Upper lobe of left lung (tissue), 6 donors: ENCODE data around the gene OPRL1. TPM values are rescaled to one million over a fixed set of nuclear protein-coding genes. Genes with fewer than 3 reads are reported as not detected.

ENCODE experiments used
- ATAC-seq, 2 donors: fragments of 200-7000 bp; cut with Tn5 transposase; one replicate each; pipeline ENCODE4 v1.9.1; 2022; ENCODE audit warnings: mild to moderate bottlenecking in 2 of 2, moderate library complexity in 2 of 2; ENCODE audit not compliant: low FRiP score in 2 of 2
- DNase-seq, 2 donors: peaks; one replicate each; pipeline ENCODE4 v3.0.0-alpha.2; 2019 to 2020
- H3K27ac ChIP-seq, 4 donors: fragments of 200-600 bp; sonication (generic); one replicate each; pipeline ENCODE4 v1.5.1; 2016 to 2019
- H3K27me3 ChIP-seq, 4 donors: fragments of 200-600 bp; sonication (generic); one replicate each; pipeline ENCODE4 v1.5.1; 2017 to 2019
- H3K36me3 ChIP-seq, 4 donors: fragments of 200-600 bp; sonication (generic); one replicate each; pipeline ENCODE4 v1.5.1; 2016 to 2019
- H3K4me1 ChIP-seq, 4 donors: fragments of 200-600 bp; sonication (generic); one replicate each; pipeline ENCODE4 v1.5.1; 2018 to 2019
- H3K4me3 ChIP-seq, 4 donors: fragments of 200-600 bp; sonication (generic); one replicate each; pipeline ENCODE4 v1.5.1; 2017 to 2019; ENCODE audit warnings: mild to moderate bottlenecking in 2 of 4, moderate library complexity in 1 of 4
- H3K9me3 ChIP-seq, 4 donors: fragments of 200-600 bp; sonication (generic); one replicate each; pipeline ENCODE4 v1.5.1; 2018 to 2019
- EP300 ChIP-seq, 4 donors: sonication (generic); formaldehyde crosslinking; IDR thresholded peaks; one replicate each; pipeline ENCODE4 v1.5.1; 2017; ENCODE audit warnings: antibody characterized with exemption in 4 of 4, control low read depth in 2 of 4
- POLR2A ChIP-seq, 4 donors: fragments of 450-650 bp; IDR thresholded peaks; one replicate each; pipeline ENCODE4 v1.5.1; 2016 to 2017; ENCODE audit warnings: antibody characterized with exemption in 4 of 4, mild to moderate bottlenecking in 2 of 4
- POLR2AphosphoS5 ChIP-seq, 2 donors: sonication (generic); formaldehyde crosslinking; IDR thresholded peaks; one replicate each; pipeline ENCODE4 v1.5.1; 2017; ENCODE audit warnings: antibody characterized with exemption in 2 of 2
- WGBS, 2 donors: methylation state at CpG; one replicate each; pipeline ENCODE4 v1.1.5; 2017 to 2018; 5-methylcytosine and 5-hydroxymethylcytosine counted together
- total RNA-seq, 6 donors: library from RNA; depleted of rRNA in 4 of 6; stranded (reverse); fragments of >200 nt in 4 of 6; gene quantifications; one replicate each; pipeline versions ENCODE4 v1.1.0 to v1.2.1, GENCODE V29; 2016 to 2021
- TF ChIP-seq, protein P1 (sequence below), 6 experiments: fragments of 450-650 bp in 4 of 6; fragments of 200-600 bp in 2 of 6; sonication (generic) in 2 of 6; IDR thresholded peaks; one replicate each; pipeline ENCODE4 v1.5.1; 2016 to 2019; ENCODE audit warnings: antibody characterized with exemption in 6 of 6
- donor health status: DM: no; HTN: no; CAD: no; lungs with moderate emphysema.
- donor health status: DM: no; HTN: yes; CAD: no; lungs with severe emphysema.

The OPRL1 gene
- total RNA-seq, 6 donors from 2014 or later = 1.7 to 3.1 (median 2.6) TPM

DNA sequence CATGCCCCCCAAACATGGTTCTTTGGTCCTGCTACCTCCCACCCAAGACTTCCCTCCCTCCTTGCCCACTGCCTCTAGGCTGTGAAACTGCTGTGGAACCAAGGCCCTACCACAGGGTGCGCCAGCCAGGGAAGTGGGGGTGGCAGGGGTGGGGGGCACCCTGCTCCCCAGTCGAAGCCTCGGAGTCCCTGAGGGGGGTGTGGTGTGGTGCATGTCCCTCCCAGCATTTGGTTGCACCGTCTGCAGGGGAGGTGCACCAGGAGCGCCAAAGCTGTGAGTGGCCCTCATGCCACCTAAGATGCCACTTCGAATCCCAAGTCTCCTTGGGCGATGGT, 2.4 kb upstream of the OPRL1 start:
- peak overlapping the region; percentile 78 to 94 (median 88) for H3K27ac ChIP-seq
- TF ChIP-seq POLR2A (IDR thresholded peaks at IDR 0.05) (no peak), POLR2AphosphoS5 (IDR thresholded peaks at IDR 0.05) (no peak), EP300 (IDR thresholded peaks at IDR 0.05) (no peak)
- TF ChIP-seq, protein P1, sequence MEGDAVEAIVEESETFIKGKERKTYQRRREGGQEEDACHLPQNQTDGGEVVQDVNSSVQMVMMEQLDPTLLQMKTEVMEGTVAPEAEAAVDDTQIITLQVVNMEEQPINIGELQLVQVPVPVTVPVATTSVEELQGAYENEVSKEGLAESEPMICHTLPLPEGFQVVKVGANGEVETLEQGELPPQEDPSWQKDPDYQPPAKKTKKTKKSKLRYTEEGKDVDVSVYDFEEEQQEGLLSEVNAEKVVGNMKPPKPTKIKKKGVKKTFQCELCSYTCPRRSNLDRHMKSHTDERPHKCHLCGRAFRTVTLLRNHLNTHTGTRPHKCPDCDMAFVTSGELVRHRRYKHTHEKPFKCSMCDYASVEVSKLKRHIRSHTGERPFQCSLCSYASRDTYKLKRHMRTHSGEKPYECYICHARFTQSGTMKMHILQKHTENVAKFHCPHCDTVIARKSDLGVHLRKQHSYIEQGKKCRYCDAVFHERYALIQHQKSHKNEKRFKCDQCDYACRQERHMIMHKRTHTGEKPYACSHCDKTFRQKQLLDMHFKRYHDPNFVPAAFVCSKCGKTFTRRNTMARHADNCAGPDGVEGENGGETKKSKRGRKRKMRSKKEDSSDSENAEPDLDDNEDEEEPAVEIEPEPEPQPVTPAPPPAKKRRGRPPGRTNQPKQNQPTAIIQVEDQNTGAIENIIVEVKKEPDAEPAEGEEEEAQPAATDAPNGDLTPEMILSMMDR (IDR thresholded peaks at IDR 0.05) = no peak
- WGBS, 2 donors = 47 to 64% methylated on average over 3 to 7 of the region's 7 CpGs
- ATAC-seq = no peak
- H3K4me1 ChIP-seq = peaks cover 22 to 57% (median 29%) of the 10 kb centered on the region in 4 donors
- H3K4me3 ChIP-seq = peak overlapping the region; percentile 29 to 92 (median 76)
- DNase-seq = no peak
- no peaks in the 10 kb centered on the region for H3K27me3 ChIP-seq
- peaks cover 0 to 35% (median 21%) of the 10 kb centered on the region in 4 donors for H3K36me3 ChIP-seq
- no peaks in the 10 kb centered on the region for H3K9me3 ChIP-seq

DNA sequence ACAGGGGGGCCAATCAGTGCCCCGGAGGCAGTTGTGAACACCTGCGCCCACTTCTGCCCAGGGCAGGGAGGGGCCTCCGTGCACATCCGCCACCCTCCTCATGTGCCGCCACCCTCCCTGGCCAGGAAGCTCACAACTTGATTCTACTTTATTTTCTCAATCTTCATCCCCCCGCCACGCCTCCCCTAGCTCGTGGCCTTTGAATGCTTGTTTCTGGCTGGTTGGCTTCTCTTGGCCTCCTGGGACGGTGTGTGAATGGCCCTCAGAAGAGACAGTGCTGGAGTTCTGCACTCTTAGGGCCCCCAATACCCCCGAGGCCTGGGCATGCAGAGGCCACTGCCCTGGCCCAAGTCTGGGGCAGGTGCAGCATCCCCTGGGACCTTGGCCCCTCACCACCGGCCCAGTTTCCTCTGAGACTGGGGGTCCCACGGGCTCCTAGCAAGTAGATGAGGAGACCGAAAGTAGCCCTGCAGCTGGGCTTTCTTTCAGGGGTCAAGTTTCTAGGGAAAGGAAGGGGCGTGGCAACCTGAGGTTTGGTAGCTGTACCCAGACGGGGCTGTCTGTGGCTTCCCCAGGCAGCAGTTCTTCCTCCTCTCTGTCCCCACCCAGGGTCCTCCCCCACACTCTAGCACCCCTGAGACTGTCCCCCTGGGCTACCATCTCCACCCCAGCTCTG, 1.9 kb upstream of the OPRL1 start:
- ATAC-seq (no peak), DNase-seq (peak in 1 of 2 donors; percentile 71)
- H3K36me3 ChIP-seq = peaks cover 0 to 30% (median 20%) of the 10 kb centered on the region in 4 donors
- no peaks in the 10 kb centered on the region for H3K27me3 ChIP-seq
- TF ChIP-seq, protein P1 (IDR thresholded peaks at IDR 0.05) = no peak
- TF ChIP-seq POLR2A (IDR thresholded peaks at IDR 0.05) (no peak), POLR2AphosphoS5 (IDR thresholded peaks at IDR 0.05) (no peak), EP300 (IDR thresholded peaks at IDR 0.05) (no peak)
- peak overlapping the region; percentile 78 to 94 (median 88) for H3K27ac ChIP-seq
- peak overlapping the region; percentile 71 to 92 (median 80) for H3K4me3 ChIP-seq
- H3K4me1 ChIP-seq = peaks cover 26 to 62% (median 34%) of the 10 kb centered on the region in 4 donors
- H3K9me3 ChIP-seq = no peaks in the 10 kb centered on the region
- WGBS, 2 donors = 43 to 53% methylated on average over 9 to 12 of the region's 15 CpGs

DNA sequence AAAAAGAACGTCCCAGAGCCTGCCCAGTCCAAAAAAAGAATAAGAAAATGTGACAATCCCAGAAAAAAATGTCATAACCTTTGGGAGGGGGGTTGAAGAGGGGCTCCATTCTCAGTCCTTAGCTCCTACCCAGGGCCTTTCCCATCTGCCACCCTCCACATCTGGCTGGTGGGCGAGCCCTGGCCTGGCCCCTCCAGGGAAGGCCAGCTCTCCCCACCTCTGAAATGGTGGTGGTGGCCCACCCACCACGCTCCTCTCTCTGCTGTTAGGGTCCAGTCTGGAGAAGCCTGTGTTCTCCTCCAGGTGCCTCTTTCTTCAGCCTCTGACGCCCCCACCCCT, 979 bp upstream of the OPRL1 start:
- Histone ChIP-seq H3K9me3 (no peaks in the 10 kb centered on the region), H3K27ac (peak overlapping the region; percentile 78 to 94 (median 88)), H3K4me1 (peaks cover 32 to 71% (median 42%) of the 10 kb centered on the region in 4 donors), H3K4me3 (peak overlapping the region; percentile 71 to 92 (median 80)), H3K36me3 (peaks cover 0 to 22% (median 12%) of the 10 kb centered on the region in 4 donors), H3K27me3 (peaks cover 0 to 4% (median under 1%) of the 10 kb centered on the region in 4 donors)
- ATAC-seq (no peak), DNase-seq (peak in 1 of 2 donors; percentile 66)
- WGBS, 2 donors = 6 to 12% methylated on average over 2 to 4 of the region's 4 CpGs
- TF ChIP-seq, protein P1 (IDR thresholded peaks at IDR 0.05) = no peak
- TF ChIP-seq POLR2AphosphoS5 (IDR thresholded peaks at IDR 0.05) (no peak), POLR2A (IDR thresholded peaks at IDR 0.05) (no peak), EP300 (IDR thresholded peaks at IDR 0.05) (no peak)

DNA sequence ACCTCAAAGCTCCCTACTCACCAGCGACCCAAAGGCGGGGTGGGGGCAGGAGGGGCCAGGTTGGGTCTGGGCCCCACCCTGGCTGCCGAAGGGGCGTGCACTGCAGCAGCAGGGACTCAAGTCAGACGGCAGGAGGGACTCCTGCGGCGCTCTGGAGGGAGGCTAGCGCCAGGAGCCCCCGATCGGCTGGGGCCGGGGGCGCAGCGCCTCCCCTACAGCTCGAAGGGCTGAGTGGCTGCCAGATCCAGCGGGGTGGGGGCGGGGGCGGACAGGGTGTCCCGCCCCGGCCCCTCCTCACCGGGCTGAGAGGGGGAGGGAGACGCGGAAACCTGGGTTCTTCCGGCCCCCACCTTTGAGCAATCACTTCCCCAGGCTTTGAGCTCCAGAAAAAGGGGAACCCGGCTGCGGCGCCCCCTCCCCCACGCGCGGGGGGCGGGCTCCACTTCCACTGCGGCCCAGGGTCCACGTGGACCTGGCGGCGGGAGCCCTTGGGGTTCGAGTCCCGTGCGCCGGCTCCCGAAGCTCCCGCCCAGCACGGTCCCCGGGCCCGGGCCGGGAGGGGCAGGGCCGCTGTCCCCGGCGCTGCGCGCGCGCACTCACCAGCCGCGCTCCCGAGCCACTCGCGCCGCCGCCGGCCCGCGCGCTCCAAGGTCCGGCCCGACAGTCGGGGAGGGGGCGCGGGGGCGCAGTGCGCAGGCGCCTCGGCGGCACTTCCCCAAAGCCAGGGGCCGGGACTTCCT, 439 bp upstream of the OPRL1 start, which contains the start of gene RGS19:
Gene RGS19, minus strand, starts transcription at position 246 of the 740 bp plus-strand sequence. CDS start 2,632 bp downstream, outside the sequence.
- no peak for TF ChIP-seq EP300 (IDR thresholded peaks at IDR 0.05)
- peak in 1 of 4 donors; percentile 49 for TF ChIP-seq POLR2A (IDR thresholded peaks at IDR 0.05)
- peak; percentile 26 to 30 for TF ChIP-seq POLR2AphosphoS5 (IDR thresholded peaks at IDR 0.05)
- TF ChIP-seq, protein P1 (IDR thresholded peaks at IDR 0.05) = peak in 3 of 6 experiments; percentile 9 to 23 (median 12)
- H3K4me3 ChIP-seq = peak within 1 kb of the TSS; percentile 71 to 92 (median 80)
- H3K27ac ChIP-seq = peak within 1 kb of the TSS; percentile 84 to 94 (median 90)
- WGBS, 2 donors = 1% methylated on average over 49 of the region's 73 CpGs; no CpG with 5 or more reads in 1 of the 2 donors
- peak; percentile 27 to 79 for ATAC-seq
- H3K27me3 ChIP-seq = peaks cover 0 to 10% (median 4%) of the 10 kb centered on the region in 4 donors
- no peaks in the 10 kb centered on the region for H3K9me3 ChIP-seq
- H3K36me3 ChIP-seq = peaks cover 0 to 17% (median 8%) of the 10 kb centered on the region in 4 donors
- peak; percentile 86 to 97 for DNase-seq
- H3K4me1 ChIP-seq = peaks cover 38 to 76% (median 47%) of the 10 kb centered on the region in 4 donors
